GM21367 (cell line): ENCODE results near the gene CACNA2D2.

Experiments used
- ATAC-seq: cut with Tn5 transposase; IDR thresholded peaks from one replicate; pipeline ENCODE4 v1.9.1; 2021; ENCODE audit not compliant: unreplicated experiment

CACNA2D2 gene

GRCh38 chr3:50502584-50503423, 630 bp downstream of the CACNA2D2 start:
- ATAC-seq = no peak

GRCh38 chr3:50502225-50502583, 1.2 kb downstream of the CACNA2D2 start:
- ATAC-seq = no peak

- ATAC-seq = no peak
These were observed 7.6 kb downstream of the CACNA2D2 start for GRCh38 chr3:50495609-50496423.

- ATAC-seq = no peak
These were observed 9.3 kb downstream of the CACNA2D2 start for GRCh38 chr3:50494126-50494525.

- no peak for ATAC-seq
These were observed 9.8 kb downstream of the CACNA2D2 start for GRCh38 chr3:50493623-50494022.

GRCh38 chr3:50493086-50493485, 10.3 kb downstream of the CACNA2D2 start:
- ATAC-seq = no peak

- ATAC-seq = no peak
These were observed 12.4 kb downstream of the CACNA2D2 start for GRCh38 chr3:50491023-50491422.

GRCh38 chr3:50490424-50490823, 13.0 kb downstream of the CACNA2D2 start:
- no peak for ATAC-seq

- ATAC-seq = no peak
These were observed 16.3 kb downstream of the CACNA2D2 start for GRCh38 chr3:50487181-50487580.

- ATAC-seq = no peak
These were observed 17.1 kb downstream of the CACNA2D2 start for GRCh38 chr3:50486219-50486888.

GRCh38 chr3:50484722-50485121, 18.7 kb downstream of the CACNA2D2 start:
- no peak for ATAC-seq

GRCh38 chr3:50483374-50483773, 20.1 kb downstream of the CACNA2D2 start:
- ATAC-seq = no peak

GRCh38 chr3:50481992-50482391, 21.4 kb downstream of the CACNA2D2 start:
- no peak for ATAC-seq

GRCh38 chr3:50480471-50480870, 23.0 kb downstream of the CACNA2D2 start:
- no peak for ATAC-seq

GRCh38 chr3:50479523-50479922, 23.9 kb downstream of the CACNA2D2 start:
- no peak for ATAC-seq

- no peak for ATAC-seq
These were observed 24.7 kb downstream of the CACNA2D2 start for GRCh38 chr3:50478671-50479260.

GRCh38 chr3:50478051-50478450, 25.4 kb downstream of the CACNA2D2 start:
- ATAC-seq = no peak

GRCh38 chr3:50475348-50475747, 28.1 kb downstream of the CACNA2D2 start:
- ATAC-seq = no peak

GRCh38 chr3:50474717-50475116, 28.7 kb downstream of the CACNA2D2 start:
- ATAC-seq = no peak

GRCh38 chr3:50473768-50474167, 29.7 kb downstream of the CACNA2D2 start:
- ATAC-seq = no peak

GRCh38 chr3:50472958-50473357, 30.5 kb downstream of the CACNA2D2 start:
- ATAC-seq = no peak
